ENCODE data around the gene ITGB2. TPM values are rescaled to one million over a fixed set of nuclear protein-coding genes. Genes with fewer than 3 reads are reported as not detected.

Gene ITGB2
- total RNA-seq, 1 experiment from 2014 or later, result 1.5 TPM

GRCh38 chr21:44942566-44942965, 21.9 kb upstream of the ITGB2 start:
- CTCF ChIA-PET, result interaction anchor here (0.8 to 3.1 kb wide), 3 partner anchors 7 to 150 kb away, joined by 3 to 17 read pairs (median 3); no protein-coding TSS in a partner anchor
- H3K36me3 Mint-ChIP-seq, result peaks cover 29% of the 10 kb centered on the region
- no peaks in the 10 kb centered on the region for H3K9me3 Mint-ChIP-seq
- no peaks in the 10 kb centered on the region for H3K27me3 Mint-ChIP-seq (ENCODE audit: low read depth)
- H3K27ac Mint-ChIP-seq, result 0 out of 2 replicates have a peak overlapping the region, but pooled peaks have one; percentile 65
- DNase-seq (ENCODE audit: low spot score) (no peak), ATAC-seq (no peak)
- no peak overlapping the region for H3K4me3 Mint-ChIP-seq
- POLR2A ChIA-PET, result no interaction called here
- H3K4me1 Mint-ChIP-seq, result peaks cover 23% of the 10 kb centered on the region
- TF ChIP-seq, protein P1, sequence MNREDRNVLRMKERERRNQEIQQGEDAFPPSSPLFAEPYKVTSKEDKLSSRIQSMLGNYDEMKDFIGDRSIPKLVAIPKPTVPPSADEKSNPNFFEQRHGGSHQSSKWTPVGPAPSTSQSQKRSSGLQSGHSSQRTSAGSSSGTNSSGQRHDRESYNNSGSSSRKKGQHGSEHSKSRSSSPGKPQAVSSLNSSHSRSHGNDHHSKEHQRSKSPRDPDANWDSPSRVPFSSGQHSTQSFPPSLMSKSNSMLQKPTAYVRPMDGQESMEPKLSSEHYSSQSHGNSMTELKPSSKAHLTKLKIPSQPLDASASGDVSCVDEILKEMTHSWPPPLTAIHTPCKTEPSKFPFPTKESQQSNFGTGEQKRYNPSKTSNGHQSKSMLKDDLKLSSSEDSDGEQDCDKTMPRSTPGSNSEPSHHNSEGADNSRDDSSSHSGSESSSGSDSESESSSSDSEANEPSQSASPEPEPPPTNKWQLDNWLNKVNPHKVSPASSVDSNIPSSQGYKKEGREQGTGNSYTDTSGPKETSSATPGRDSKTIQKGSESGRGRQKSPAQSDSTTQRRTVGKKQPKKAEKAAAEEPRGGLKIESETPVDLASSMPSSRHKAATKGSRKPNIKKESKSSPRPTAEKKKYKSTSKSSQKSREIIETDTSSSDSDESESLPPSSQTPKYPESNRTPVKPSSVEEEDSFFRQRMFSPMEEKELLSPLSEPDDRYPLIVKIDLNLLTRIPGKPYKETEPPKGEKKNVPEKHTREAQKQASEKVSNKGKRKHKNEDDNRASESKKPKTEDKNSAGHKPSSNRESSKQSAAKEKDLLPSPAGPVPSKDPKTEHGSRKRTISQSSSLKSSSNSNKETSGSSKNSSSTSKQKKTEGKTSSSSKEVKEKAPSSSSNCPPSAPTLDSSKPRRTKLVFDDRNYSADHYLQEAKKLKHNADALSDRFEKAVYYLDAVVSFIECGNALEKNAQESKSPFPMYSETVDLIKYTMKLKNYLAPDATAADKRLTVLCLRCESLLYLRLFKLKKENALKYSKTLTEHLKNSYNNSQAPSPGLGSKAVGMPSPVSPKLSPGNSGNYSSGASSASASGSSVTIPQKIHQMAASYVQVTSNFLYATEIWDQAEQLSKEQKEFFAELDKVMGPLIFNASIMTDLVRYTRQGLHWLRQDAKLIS (CRISPR knock-in tag; IDR thresholded peaks at IDR 0.05; ENCODE audit: borderline replicate concordance), result no peak
- no peak for TF ChIP-seq NR3C1 (CRISPR knock-in tag; conservative IDR thresholded peaks at IDR 0.05; ENCODE audit: low read depth)
- TF ChIP-seq, protein P2, sequence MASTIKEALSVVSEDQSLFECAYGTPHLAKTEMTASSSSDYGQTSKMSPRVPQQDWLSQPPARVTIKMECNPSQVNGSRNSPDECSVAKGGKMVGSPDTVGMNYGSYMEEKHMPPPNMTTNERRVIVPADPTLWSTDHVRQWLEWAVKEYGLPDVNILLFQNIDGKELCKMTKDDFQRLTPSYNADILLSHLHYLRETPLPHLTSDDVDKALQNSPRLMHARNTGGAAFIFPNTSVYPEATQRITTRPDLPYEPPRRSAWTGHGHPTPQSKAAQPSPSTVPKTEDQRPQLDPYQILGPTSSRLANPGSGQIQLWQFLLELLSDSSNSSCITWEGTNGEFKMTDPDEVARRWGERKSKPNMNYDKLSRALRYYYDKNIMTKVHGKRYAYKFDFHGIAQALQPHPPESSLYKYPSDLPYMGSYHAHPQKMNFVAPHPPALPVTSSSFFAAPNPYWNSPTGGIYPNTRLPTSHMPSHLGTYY (CRISPR knock-in tag; IDR thresholded peaks at IDR 0.05), result no peak
- TF ChIP-seq, protein P3, sequence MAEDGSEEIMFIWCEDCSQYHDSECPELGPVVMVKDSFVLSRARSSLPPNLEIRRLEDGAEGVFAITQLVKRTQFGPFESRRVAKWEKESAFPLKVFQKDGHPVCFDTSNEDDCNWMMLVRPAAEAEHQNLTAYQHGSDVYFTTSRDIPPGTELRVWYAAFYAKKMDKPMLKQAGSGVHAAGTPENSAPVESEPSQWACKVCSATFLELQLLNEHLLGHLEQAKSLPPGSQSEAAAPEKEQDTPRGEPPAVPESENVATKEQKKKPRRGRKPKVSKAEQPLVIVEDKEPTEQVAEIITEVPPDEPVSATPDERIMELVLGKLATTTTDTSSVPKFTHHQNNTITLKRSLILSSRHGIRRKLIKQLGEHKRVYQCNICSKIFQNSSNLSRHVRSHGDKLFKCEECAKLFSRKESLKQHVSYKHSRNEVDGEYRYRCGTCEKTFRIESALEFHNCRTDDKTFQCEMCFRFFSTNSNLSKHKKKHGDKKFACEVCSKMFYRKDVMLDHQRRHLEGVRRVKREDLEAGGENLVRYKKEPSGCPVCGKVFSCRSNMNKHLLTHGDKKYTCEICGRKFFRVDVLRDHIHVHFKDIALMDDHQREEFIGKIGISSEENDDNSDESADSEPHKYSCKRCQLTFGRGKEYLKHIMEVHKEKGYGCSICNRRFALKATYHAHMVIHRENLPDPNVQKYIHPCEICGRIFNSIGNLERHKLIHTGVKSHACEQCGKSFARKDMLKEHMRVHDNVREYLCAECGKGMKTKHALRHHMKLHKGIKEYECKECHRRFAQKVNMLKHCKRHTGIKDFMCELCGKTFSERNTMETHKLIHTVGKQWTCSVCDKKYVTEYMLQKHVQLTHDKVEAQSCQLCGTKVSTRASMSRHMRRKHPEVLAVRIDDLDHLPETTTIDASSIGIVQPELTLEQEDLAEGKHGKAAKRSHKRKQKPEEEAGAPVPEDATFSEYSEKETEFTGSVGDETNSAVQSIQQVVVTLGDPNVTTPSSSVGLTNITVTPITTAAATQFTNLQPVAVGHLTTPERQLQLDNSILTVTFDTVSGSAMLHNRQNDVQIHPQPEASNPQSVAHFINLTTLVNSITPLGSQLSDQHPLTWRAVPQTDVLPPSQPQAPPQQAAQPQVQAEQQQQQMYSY (CRISPR knock-in tag; IDR thresholded peaks at IDR 0.05), result no peak

GRCh38 chr21:44941567-44941966, 20.9 kb upstream of the ITGB2 start:
- no peaks in the 10 kb centered on the region for H3K9me3 Mint-ChIP-seq
- peaks cover 29% of the 10 kb centered on the region for H3K36me3 Mint-ChIP-seq
- CTCF ChIA-PET, result interaction anchor here (0.5 to 3.1 kb wide), 3 partner anchors 8 to 624 kb away, joined by 3 to 17 read pairs (median 6); no protein-coding TSS in a partner anchor
- peak overlapping the region; percentile 66 for H3K27ac Mint-ChIP-seq
- DNase-seq (ENCODE audit: low spot score), result no peak
- peaks cover 23% of the 10 kb centered on the region for H3K4me1 Mint-ChIP-seq
- ATAC-seq, result no peak
- POLR2A ChIA-PET, result interaction anchor here (0.7 kb wide), 1 partner anchor 156 kb away, joined by 3 read pairs; no protein-coding TSS in a partner anchor
- peak overlapping the region; percentile 76 for H3K4me3 Mint-ChIP-seq
- no peaks in the 10 kb centered on the region for H3K27me3 Mint-ChIP-seq (ENCODE audit: low read depth)
- TF ChIP-seq ZNF423 (CRISPR knock-in tag; IDR thresholded peaks at IDR 0.05), result no peak
- no peak for TF ChIP-seq ZNF219 (CRISPR knock-in tag; IDR thresholded peaks at IDR 0.05; ENCODE audit: borderline replicate concordance)
- TF ChIP-seq RORB (CRISPR knock-in tag; IDR thresholded peaks at IDR 0.05), result no peak
- no peak for TF ChIP-seq ZNF671 (CRISPR knock-in tag; IDR thresholded peaks at IDR 0.05)
- no peak for TF ChIP-seq GABPB1 (CRISPR knock-in tag; IDR thresholded peaks at IDR 0.05)

- peaks cover 23% of the 10 kb centered on the region for H3K4me1 Mint-ChIP-seq
- POLR2A ChIA-PET, result no interaction called here
- DNase-seq (ENCODE audit: low spot score), result no peak
These were observed 19.5 kb upstream of the ITGB2 start for GRCh38 chr21:44940116-44940631.

More at GRCh38 chr21:44940116-44940631, 19.5 kb upstream of the ITGB2 start:
- TF ChIP-seq ZNF263 (CRISPR knock-in tag; IDR thresholded peaks at IDR 0.05; ENCODE audit: low read depth) (no peak), FOXP1 (CRISPR knock-in tag; IDR thresholded peaks at IDR 0.05; ENCODE audit: borderline replicate concordance) (0 out of 2 replicates have a peak, but pooled peaks have one; percentile 1), ZNF232 (CRISPR knock-in tag; IDR thresholded peaks at IDR 0.05) (0 out of 2 replicates have a peak, but pooled peaks have one; percentile 3), TP53 (CRISPR knock-in tag; IDR thresholded peaks at IDR 0.05) (0 out of 2 replicates have a peak, but pooled peaks have one; percentile 7), ZNF317 (CRISPR knock-in tag; IDR thresholded peaks at IDR 0.05; ENCODE audit: borderline replicate concordance, low read depth) (peak; percentile 5; the same call in 1 of the 2 replicates), NR3C1 (CRISPR knock-in tag; conservative IDR thresholded peaks at IDR 0.05; ENCODE audit: low read depth) (0 out of 2 replicates have a peak, but pooled peaks have one; percentile 3)
- Mint-ChIP-seq H3K27me3 (ENCODE audit: low read depth) (peaks cover 4% of the 10 kb centered on the region; the same call in 1 of the 2 replicates), H3K36me3 (peaks cover 21% of the 10 kb centered on the region), H3K4me3 (peak overlapping the region; percentile 76), H3K9me3 (no peaks in the 10 kb centered on the region), H3K27ac (0 out of 2 replicates have a peak overlapping the region, but pooled peaks have one; percentile 10)
- CTCF ChIA-PET, result interaction anchor here (1.0 to 3.1 kb wide), 5 partner anchors 9 to 200 kb away, joined by 3 to 17 read pairs (median 4); no protein-coding TSS in a partner anchor
- ATAC-seq, result peak; percentile 36
